ENCODE results near the gene C19orf25. TPM values are rescaled to one million over a fixed set of nuclear protein-coding genes. Genes with fewer than 3 reads are reported as not detected.
A peak's percentile ranks its signal among the peaks of the same experiment; 100 is the strongest.

C19orf25 gene
- total and polyA plus RNA-seq, 2 of the 13 experiments (the other 11 are each of a cell fraction or from before 2014, with no cell fraction given) = 14.2 to 32.4 TPM

GRCh38 chr19:1457031-1457739 is 21.8 kb downstream of the C19orf25 start (continued):
- TF ChIP-seq ZMAT5 (CRISPR knock-in tag; IDR thresholded peaks at IDR 0.05; ENCODE audit: borderline replicate concordance, low read depth) (no peak), IKZF1 (IDR thresholded peaks at IDR 0.05) (no peak), CTCF (CRISPR knock-in tag; IDR thresholded peaks at IDR 0.05) (peak; percentile 26; the same call in 1 of the 2 replicates), USF2 (IDR thresholded peaks at IDR 0.05; ENCODE audit: low read depth, low read length) (no peak), USF2 (CRISPR knock-in tag; IDR thresholded peaks at IDR 0.05; ENCODE audit: borderline replicate concordance) (no peak), SRF (IDR thresholded peaks at IDR 0.05; ENCODE audit: low read depth, low read length) (no peak), ZNF749 (CRISPR knock-in tag; IDR thresholded peaks at IDR 0.05; ENCODE audit: borderline replicate concordance) (0 out of 2 replicates have a peak, but pooled peaks have one; percentile 52), ZNF558 (CRISPR knock-in tag; IDR thresholded peaks at IDR 0.05; ENCODE audit: borderline replicate concordance) (no peak), ZBTB43 (CRISPR knock-in tag; conservative IDR thresholded peaks at IDR 0.05) (no peak), KLF11 (CRISPR knock-in tag; IDR thresholded peaks at IDR 0.05) (no peak), HOMEZ (CRISPR knock-in tag; IDR thresholded peaks at IDR 0.05; ENCODE audit: low read depth) (no peak), PAF1 (CRISPR knock-in tag; IDR thresholded peaks at IDR 0.05) (peak; percentile 12; the same call in 1 of the 2 replicates), ZNF337 (CRISPR knock-in tag; IDR thresholded peaks at IDR 0.05; ENCODE audit: borderline replicate concordance, low read depth) (no peak), ZNF562 (CRISPR knock-in tag; IDR thresholded peaks at IDR 0.05; ENCODE audit: borderline replicate concordance) (no peak), ZFY (CRISPR knock-in tag; IDR thresholded peaks at IDR 0.05) (peak; percentile 41; the same call in 1 of the 2 replicates), RARA (CRISPR knock-in tag; IDR thresholded peaks at IDR 0.05) (no peak), PHF20 (CRISPR knock-in tag; IDR thresholded peaks at IDR 0.05) (no peak), ZNF362 (CRISPR knock-in tag; IDR thresholded peaks at IDR 0.05; ENCODE audit: borderline replicate concordance) (no peak), ZNF260 (CRISPR knock-in tag; IDR thresholded peaks at IDR 0.05; ENCODE audit: borderline replicate concordance, low read depth) (no peak), MAFF (IDR thresholded peaks at IDR 0.05; ENCODE audit: low read depth, low read length) (no peak), NAIF1 (CRISPR knock-in tag; IDR thresholded peaks at IDR 0.05; ENCODE audit: borderline replicate concordance) (no peak), BRCA1 (CRISPR knock-in tag; IDR thresholded peaks at IDR 0.05) (no peak)
